Measurements from ENCODE around the gene LARP1. TPM values are rescaled to one million over a fixed set of nuclear protein-coding genes. Genes with fewer than 3 reads are reported as not detected.
"Not testable (repeated sequence)": the region's sequence is repeated elsewhere in the genome, so short reads cannot be mapped to it uniquely, and the experiment has no call there.

Gene LARP1
- total and polyA plus RNA-seq, 8 donors, result 35.8 to 195 (median 117) TPM

DNA sequence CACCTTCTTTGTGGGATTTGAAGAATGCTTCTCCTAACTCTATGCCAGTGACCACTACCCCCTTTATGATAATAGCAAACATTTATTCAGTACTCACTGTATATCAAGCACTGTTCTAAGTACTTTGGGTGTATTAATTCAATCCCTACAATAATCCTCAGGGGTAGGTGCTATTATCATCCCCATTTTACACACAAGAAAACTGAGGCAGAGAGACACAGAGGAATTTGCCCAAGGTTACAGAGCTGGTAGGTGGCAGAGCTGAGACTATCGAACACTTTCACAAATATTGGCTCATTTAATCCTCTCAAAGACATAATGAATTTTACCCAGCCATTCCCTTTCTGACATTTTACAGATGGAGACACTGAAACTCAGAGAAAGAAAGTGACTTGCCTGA is 9.8 kb upstream of the LARP1 start:
- intact Hi-C loops (cut with DNase I), result no loop called here
- TF ChIP-seq, protein P1, sequence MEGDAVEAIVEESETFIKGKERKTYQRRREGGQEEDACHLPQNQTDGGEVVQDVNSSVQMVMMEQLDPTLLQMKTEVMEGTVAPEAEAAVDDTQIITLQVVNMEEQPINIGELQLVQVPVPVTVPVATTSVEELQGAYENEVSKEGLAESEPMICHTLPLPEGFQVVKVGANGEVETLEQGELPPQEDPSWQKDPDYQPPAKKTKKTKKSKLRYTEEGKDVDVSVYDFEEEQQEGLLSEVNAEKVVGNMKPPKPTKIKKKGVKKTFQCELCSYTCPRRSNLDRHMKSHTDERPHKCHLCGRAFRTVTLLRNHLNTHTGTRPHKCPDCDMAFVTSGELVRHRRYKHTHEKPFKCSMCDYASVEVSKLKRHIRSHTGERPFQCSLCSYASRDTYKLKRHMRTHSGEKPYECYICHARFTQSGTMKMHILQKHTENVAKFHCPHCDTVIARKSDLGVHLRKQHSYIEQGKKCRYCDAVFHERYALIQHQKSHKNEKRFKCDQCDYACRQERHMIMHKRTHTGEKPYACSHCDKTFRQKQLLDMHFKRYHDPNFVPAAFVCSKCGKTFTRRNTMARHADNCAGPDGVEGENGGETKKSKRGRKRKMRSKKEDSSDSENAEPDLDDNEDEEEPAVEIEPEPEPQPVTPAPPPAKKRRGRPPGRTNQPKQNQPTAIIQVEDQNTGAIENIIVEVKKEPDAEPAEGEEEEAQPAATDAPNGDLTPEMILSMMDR (IDR thresholded peaks at IDR 0.05), result no peak
- ATAC-seq, result no peak
- peaks cover 0 to 4% (median 0%) of the 10 kb centered on the region in 3 donors for H3K4me1 ChIP-seq
- no peaks in the 10 kb centered on the region for H3K36me3 ChIP-seq
- FAIRE-seq, result no peak
- H3K4me3 ChIP-seq, result no peak overlapping the region
- H3K27ac ChIP-seq, result no peak overlapping the region
- H3K9me3 ChIP-seq, result no peaks in the 10 kb centered on the region
- WGBS, 2 donors, result 84 to 100% methylated on average over 1 of the region's 1 CpG
- H3K27me3 ChIP-seq, result no peaks in the 10 kb centered on the region
- DNase-seq, result no peak

DNA sequence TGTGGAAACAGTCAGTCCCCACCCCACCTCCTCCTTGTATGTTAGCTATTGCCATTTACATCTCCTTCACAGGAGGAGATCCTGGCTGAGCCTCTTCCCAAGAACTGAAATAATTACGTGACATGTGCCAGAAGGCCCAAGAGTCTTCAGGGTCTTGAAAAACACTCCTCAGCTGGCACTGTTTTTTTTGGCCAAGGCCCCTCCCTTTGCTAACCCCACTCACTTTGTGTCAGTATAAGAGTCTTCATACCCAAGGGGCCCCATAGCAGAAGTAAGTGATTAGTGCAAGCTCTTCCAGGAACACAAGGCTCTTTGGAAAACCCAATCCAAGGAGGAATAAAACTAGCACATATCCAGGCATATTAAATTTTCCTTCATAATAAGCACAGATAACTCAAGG is 5.7 kb upstream of the LARP1 start:
- Histone ChIP-seq H3K36me3 (no peaks in the 10 kb centered on the region), H3K9me3 (no peaks in the 10 kb centered on the region), H3K4me1 (peaks cover 15 to 16% (median 15%) of the 10 kb centered on the region in 3 donors), H3K27ac (no peak overlapping the region), H3K4me3 (no peak overlapping the region), H3K27me3 (no peaks in the 10 kb centered on the region)
- 57 to 70% methylated on average over 1 of the region's 1 CpG for WGBS, 2 donors
- no peak for FAIRE-seq
- TF ChIP-seq, protein P1 (IDR thresholded peaks at IDR 0.05), result no peak
- intact Hi-C loops (cut with DNase I), result no loop called here
- no peak for DNase-seq
- no peak for ATAC-seq

DNA sequence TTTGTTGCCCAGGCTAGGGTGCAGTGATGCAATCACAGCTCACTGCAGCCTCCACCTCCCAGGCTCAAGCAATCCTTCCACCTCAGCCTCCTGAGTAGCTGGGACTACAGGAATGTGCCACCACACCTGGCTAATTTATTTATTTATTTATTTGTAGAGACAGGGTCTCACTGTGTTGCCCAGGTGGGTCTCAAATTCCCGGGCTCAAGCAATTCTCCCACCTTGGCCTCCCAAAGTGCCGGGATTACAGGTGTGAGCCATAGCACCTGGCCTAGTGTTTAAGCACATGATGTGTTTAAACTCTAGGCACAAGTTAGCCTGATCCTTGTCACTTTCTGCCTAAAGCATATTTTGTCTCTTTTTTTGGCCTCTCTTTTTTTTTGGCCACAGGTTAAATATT is 4.5 kb upstream of the LARP1 start:
- H3K9me3 ChIP-seq; H3K36me3 ChIP-seq; intact Hi-C loops (cut with DNase I); DNase-seq; H3K27ac ChIP-seq; FAIRE-seq; H3K4me3 ChIP-seq; H3K27me3 ChIP-seq; ATAC-seq: not testable (repeated sequence)
- 77 to 80% methylated on average over 2 of the region's 2 CpGs for WGBS, 2 donors
- H3K4me1 ChIP-seq, result peaks cover 17 to 18% (median 17%) of the 10 kb centered on the region in 3 donors

DNA sequence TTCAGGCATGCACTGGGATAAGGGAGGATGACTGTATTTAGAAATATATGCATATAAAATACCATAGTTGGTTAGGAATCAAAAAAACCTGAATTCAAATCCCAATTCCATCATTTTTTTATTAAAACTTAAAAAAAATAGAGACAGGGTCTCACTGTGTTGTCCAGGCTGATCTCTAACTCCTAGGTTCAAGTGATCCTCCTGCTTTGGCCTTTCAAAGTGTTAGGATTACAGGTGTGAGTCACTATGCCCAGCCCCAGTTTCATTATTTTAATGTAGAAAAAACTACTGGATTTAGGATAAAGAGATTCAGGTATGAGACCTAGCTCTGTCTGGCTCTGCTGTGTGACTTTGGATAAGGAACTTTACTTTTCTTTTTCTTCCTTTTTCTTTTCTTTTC is 3.3 kb upstream of the LARP1 start:
- Histone ChIP-seq H3K9me3 (no peaks in the 10 kb centered on the region), H3K27ac (no peak overlapping the region), H3K4me3 (no peak overlapping the region), H3K4me1 (peaks cover 17 to 18% (median 17%) of the 10 kb centered on the region in 3 donors), H3K27me3 (no peaks in the 10 kb centered on the region), H3K36me3 (no peaks in the 10 kb centered on the region)
- FAIRE-seq (no peak), DNase-seq (no peak), ATAC-seq (no peak)
- intact Hi-C loops (cut with DNase I), result no loop called here
- TF ChIP-seq, protein P1 (IDR thresholded peaks at IDR 0.05), result no peak

DNA sequence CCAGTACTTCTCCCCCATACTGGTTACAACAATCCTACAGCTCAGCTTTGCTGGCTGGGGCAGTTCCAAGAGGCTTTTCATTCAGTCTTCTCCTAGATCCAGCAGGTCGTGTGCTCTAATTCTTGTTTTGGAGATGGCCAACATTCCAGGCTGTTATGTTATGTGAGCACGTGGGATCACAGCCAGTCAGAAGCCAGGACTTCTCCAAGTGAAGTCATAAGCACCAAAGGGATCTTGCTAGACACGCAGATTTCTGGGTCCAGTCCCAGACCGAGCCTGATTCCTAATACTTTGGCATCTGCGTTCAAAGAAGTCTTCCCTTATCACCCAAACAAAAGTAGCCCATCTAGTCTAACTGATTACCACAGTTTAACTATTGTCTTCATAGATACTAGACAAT is 1.4 kb upstream of the LARP1 start:
- Histone ChIP-seq H3K27ac (peak overlapping the region; percentile 69 to 94 (median 84)), H3K4me3 (peak overlapping the region in 1 of 4 donors; percentile 46), H3K36me3 (no peaks in the 10 kb centered on the region), H3K9me3 (no peaks in the 10 kb centered on the region), H3K4me1 (peaks cover 17 to 27% (median 22%) of the 10 kb centered on the region in 3 donors), H3K27me3 (no peaks in the 10 kb centered on the region)
- intact Hi-C loops (cut with DNase I), result no loop called here
- peak in 3 of 4 donors; percentile 2 to 13 (median 4) for ATAC-seq
- 15 to 16% methylated on average over 5 of the region's 5 CpGs for WGBS, 2 donors
- peak in 4 of 6 donors; percentile 26 to 53 (median 42) for DNase-seq
- FAIRE-seq, result no peak
- TF ChIP-seq, protein P1 (IDR thresholded peaks at IDR 0.05), result no peak
